Glomerular visceral epithelial cell (primary cell): Measurements from ENCODE around the gene PTPRK.

Experiments used
- DNase-seq: peaks from one replicate; pipeline ENCODE4 v3.0.0-alpha.2; 2016; ENCODE audit errors: extremely low spot score

Gene PTPRK

GRCh38 chr6:128135325-128135724 lies 385.1 kb downstream of the PTPRK start:
- no peak for DNase-seq

DNA sequence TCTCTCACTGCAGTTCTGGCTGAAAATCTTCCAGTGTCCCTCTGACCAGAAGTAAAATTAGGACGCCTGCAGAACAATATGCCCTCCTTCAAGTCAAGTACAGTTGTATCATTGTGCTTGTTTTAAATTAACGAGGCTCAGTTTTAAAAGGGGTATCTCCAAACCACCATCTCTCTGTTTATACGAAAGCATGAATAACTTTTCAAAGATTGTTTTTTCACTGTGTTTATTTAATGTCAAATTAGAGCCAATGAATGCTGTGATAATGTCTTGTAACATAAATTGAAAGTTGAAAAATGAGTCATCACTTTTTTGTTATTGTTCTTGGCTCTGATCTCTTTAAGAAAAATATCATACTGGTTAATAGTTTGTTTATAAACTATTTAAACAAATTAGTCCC lies 388.8 kb downstream of the PTPRK start:
- DNase-seq, result no peak

GRCh38 chr6:128131036-128131435 lies 389.4 kb downstream of the PTPRK start:
- DNase-seq, result no peak

DNA sequence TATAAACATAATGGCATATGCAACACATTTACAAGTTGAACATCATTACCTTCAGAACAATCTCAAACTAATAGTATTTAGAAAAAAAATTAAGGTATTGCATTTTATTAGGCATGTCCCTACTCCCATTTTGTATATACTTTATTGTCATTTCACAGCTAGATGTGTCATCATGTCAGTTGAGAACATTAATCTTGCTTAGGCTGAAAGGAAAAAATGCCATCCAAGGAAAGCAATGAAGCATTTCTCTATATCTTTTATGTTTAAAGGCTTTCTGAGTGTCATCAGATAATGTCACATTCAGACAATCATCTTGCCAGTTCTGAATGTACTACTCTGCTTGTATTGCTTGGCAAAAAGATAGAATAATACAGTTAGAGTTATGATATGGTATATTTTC lies 390.7 kb downstream of the PTPRK start:
- DNase-seq, result no peak

- DNase-seq, result no peak
Measured at GRCh38 chr6:128127650-128128049, 392.7 kb downstream of the PTPRK start.

GRCh38 chr6:128124713-128125112 lies 395.7 kb downstream of the PTPRK start:
- DNase-seq, result peak; percentile 21

DNA sequence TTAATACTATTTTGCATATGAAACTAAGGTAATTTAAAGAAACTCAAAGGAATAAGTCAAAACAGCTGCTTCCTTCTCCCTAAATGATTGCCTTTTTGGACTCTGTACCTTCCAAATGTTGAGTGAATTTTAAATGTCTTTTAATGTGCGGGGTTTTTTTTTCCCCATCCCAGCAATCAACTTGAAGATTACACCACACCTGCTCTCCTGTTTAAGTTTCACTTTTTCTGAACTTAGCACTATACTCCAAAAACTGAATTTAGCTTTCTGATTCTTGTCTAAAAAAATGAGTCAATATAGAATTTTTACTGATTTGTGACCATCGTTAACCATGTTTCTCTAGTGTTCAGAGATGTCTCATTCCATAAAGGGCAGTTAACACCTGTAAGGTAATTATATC lies 398.8 kb downstream of the PTPRK start:
- DNase-seq, result no peak

- no peak for DNase-seq
Measured at GRCh38 chr6:128121190-128121589, 399.2 kb downstream of the PTPRK start.

DNA sequence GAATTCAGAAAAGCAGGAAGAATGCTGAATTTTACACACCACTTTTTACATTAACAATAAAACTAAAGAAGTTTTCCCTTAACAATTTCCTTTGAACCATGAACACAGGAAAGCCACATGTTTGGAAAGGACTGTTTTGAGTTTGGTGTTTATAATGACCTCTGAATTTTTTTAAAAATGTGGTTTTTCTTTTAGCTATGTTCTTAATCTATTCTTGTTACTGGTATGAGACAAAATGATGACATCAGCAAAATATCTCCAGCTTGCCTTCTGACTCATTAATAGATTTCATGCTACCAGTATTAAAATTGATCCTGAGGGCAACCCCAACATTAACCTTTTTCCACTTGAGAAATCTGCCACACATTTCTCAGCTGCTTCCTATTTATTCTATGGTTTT lies 402.0 kb downstream of the PTPRK start:
- peak; percentile 44 for DNase-seq

DNA sequence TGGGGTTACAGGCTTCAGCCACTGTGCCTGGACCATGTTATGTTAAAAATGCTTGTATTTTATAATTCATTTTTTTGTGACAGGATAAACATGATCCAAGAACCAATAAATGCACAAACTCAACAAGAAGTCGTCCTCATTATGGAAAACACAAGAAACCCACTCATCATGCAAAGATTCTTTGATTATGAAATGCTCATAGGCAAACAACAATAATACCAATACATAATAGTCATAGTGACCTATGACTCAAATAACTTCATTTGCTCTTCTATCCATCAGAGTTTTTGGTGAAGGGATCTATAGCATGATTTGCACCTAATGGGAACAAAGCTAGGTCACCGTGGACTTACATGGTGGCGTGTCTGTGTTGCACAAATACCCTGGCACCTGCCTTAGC lies 402.5 kb downstream of the PTPRK start:
- DNase-seq, result no peak

- DNase-seq, result no peak
Measured at GRCh38 chr6:128114164-128114563, 406.2 kb downstream of the PTPRK start.

DNA sequence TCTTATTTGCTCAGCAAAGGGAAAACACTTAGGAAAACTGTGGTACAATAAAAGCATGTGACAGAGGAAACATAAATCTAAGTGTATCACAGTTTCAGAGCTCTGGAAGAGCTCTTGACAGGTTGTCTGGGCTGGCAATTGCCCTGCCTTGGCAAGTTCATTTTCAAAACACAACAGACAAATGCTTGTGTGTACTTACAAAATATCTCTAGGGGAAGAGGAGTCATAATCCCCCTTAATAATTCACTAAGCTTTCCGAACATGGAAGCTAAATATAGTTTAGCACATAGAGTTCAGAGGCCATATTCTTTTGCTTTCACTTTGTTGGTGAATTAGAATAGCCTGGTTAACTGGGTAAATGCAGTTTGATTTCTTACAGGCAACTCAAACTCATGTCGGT lies 407.9 kb downstream of the PTPRK start:
- peak; percentile 11 for DNase-seq

DNA sequence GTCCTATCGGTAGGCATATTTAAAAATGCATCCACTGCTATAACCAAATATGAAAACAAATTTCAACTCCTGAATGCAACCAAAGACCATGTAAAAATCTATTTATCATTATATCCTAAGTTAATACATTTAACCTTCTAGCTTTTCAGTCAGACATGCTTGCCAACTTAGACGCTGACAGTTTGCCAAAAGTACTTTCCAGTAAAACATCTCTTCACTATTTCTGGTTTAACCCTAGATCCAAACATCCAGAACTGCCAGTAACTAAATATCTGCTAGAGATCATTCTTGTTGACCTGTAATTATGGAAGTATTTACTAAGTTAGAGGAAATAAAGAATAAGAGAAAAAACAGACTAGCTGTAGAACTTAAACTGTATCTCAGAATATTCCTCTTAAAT lies 409.3 kb downstream of the PTPRK start:
- no peak for DNase-seq

- DNase-seq, result no peak
Measured at GRCh38 chr6:128107682-128108081, 412.7 kb downstream of the PTPRK start.

DNA sequence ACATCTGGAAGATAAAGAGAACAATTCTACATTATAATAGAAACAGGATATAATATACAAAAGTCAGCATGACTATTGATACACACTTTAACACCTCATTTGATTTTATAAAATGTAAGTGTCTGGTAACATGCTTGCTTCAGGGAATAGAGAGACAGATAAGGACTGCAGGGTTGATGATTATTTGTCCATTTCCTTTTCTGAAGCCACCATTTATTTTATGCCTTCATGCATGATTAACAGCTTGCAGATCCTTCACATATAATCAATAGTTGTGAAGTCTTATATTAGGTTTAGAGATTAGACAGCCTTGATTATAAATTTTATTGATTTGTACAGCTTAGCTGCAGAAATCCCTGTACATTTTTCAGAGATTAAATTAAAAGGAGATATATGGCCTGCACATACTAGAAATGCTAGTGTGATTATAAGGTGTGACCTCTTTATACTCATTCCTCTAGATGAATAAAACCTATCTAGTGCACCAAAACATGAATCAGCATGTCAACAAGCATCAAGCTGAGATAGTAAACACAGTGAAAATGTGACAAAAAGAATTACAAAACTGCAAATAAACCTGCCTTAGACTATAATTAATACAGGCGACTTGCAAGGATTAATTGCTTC lies 420.7 kb downstream of the PTPRK start:
- DNase-seq, result no peak

DNA sequence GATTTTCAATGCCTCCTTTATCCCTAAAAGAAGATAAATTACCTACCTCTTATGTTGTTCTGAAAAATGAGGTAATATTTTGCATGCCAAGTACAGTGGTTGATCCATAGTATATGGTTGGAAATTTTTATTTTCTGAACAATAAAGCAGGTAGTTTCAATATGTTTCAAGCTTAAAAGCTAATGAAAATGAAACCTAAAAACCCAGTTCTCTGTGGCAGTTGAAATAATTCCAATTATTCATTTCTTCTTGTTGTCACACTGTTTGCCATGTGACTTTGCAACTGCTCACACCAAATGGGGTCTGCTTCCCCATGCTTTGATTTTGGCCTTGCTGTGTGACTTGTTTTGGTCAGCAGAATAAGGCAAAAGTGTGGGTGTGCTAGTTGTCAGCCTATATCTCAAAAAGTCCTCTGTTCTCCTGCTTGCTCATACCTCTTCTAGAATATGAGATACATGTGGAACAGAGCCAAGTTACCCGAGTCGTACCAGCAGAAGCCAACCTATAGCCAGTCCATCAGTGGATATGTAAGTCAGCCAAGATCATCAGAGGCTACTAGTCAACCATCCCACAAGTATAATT lies 422.3 kb downstream of the PTPRK start:
- no peak for DNase-seq

- no peak for DNase-seq
Measured at GRCh38 chr6:128097009-128097408, 423.4 kb downstream of the PTPRK start.

- DNase-seq, result no peak
Measured at GRCh38 chr6:128095362-128095761, 425.0 kb downstream of the PTPRK start.

DNA sequence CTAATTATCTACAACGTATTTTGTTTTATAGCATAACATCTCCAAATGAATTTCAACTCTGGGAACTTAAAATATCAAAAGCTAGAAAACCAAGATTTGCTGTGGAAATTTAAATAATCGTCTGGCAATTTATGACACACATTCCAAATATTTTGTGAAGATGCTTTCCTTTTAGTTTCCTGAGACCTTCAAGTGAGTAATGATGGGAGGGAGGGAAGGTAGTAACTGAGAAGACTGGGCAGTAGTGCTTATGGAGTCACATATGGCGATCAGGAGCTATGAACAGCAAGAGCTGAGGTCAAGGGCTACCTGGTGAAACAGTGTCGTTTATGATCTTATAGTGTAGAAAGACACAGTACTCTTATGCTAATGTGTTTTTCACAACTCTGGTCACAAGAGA lies 441.4 kb downstream of the PTPRK start:
- no peak for DNase-seq

- no peak for DNase-seq
Measured at GRCh38 chr6:128078276-128078675, 442.1 kb downstream of the PTPRK start.

DNA sequence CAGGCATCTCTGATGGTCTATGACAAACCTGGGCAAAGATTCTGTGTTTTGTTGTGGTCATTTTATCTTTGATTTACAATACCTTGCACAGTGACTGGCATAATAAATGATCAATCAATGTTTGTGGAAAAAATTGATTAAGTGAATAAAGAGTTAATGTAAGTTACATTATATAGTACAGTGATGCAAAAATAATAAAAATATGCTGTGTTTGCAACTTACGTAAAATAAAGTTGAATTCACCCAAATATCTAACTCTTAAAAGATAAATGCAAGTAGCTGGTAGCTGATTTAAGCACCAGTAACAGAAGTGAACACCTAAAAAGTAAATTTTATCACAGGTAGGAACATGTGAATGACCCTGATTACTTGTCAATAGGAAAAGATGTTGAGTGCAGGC lies 443.6 kb downstream of the PTPRK start:
- DNase-seq, result no peak

- DNase-seq, result no peak
Measured at GRCh38 chr6:128074567-128074966, 445.8 kb downstream of the PTPRK start.

GRCh38 chr6:128073389-128073788 lies 447.0 kb downstream of the PTPRK start:
- DNase-seq, result no peak

DNA sequence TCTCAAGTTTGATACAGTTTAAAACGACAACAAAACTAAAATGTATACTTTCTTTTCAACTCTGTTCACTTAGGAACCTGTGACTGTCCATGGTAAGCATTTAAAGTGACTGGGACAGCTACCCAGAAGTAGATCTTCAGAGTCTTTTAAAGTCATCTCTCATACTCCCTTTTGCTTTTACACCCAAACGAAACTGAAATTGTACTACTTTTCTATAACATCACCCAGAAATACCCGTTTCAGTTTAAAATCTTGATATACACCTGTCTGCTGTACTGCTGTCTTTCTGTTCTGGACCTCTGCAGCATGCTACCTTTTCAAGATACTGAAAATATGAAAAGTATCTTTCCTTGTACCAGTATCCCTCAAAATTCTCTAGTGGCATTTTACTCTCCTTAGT lies 449.2 kb downstream of the PTPRK start:
- no peak for DNase-seq
